Hematopoietic multipotent progenitor cell treated with erythropoietin and hydrocortisone succinate and interleukin-3 and kit ligand, for 15 days (in vitro differentiated cells): ENCODE measurements around the gene DGLUCY.
"Not testable (repeated sequence)": the region's sequence is repeated elsewhere in the genome, so short reads cannot be mapped to it uniquely, and the experiment has no call there.

Source experiments
- DNase-seq: peaks from one replicate; pipeline ENCODE4 v3.0.0-alpha.2; 2015; ENCODE audit warnings: low spot score

The DGLUCY gene

DNA sequence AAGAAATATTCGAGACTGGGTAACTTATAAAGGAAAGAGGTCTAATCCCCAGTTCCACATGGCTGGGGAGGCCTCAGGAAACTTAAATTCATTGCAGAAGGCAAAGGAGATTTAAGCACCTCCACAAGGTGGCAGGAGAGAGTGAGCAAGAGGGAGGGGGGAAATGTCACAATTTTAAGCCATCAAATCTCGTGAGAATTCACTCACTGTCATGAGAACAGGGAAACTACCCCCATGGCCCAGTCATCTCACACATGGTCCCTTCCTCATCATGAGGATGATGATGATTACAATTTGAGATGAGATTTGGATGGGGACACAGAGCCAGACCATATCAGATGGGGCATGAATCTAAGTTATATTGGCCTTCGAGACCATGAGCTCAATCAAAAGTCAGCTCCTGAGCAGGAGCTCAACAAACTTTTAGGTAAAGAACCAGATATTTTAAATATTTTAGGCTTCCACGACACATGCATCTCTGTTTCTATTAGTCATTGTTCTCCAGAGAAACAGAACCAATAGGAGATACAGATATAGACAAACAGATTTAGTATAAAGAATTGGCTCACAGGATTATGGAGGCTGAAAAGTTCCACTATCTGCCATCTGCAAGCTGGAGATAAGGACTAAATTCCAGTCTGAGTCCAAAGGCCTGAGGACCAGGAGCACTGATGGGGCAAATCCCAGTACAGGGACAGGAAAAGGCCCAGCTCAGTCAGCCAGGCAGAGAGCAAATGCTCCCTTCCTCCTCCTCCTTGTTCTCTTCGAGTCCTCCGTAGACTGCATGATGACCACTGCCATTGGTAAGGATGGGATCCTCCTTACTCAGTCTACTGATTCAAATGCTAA is 24.9 kb downstream of the DGLUCY start:
- peak; percentile 54 for DNase-seq

DNA sequence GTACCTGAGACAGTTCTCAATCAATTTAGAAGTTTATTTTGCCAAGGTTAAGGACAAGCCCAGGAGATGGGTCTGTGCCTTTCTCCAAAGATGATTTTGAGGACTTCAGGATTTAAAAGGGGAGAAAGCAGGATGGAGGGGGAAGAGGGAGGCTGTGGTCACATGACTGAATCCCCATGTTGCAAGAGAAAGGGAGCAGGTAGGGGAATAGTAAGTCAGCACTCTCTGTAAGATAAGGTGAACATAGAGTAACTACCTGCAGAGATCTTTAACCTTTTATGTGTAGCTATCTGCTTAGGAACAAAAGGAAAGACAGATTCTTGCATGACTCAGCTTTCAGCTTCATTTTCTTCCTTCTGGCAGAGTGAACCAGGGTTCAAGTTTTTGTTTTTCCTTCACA is 25.9 kb downstream of the DGLUCY start:
- DNase-seq: no peak

DNA sequence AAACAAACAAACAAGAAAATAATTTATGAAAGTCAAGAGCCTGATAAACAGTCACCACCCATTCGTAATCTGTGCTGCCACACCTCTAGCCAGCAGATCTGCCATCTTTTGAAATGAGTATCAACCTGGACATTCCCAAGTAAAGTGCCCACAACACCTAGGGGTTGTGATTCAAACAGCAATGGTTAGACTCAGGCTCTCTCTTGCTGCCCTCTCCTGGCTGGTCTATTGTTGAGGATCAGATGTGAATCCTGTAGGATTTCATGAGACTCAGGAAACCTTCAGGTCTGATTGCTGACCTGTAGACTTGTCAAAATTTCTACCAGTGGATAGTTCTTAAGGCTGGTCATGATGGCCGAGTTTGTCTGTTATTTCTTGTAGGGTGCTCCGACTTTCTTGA is 26.8 kb downstream of the DGLUCY start:
- DNase-seq: no peak

DNA sequence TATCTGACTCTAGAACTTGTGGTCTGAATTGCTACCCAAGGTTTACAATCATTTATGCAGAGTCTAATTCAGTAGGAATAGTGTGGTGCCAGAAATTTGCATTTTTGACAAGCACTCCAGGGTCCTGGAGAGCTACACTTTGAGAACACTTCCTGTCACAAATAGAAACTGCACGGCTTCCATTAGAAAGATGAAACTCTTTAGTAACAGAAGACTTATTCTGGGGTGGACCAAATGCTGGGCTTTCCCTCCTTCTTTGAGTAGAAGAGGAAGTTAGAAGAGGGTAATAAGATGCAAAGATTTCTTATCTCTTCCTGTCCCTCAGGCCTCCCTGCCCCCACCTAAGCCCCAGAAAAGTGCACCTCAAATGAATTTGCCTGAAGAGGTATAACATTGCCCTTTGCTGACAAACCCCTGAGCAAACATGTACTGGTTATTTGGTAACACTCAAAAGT is 28.4 kb downstream of the DGLUCY start:
- DNase-seq: no peak

DNA sequence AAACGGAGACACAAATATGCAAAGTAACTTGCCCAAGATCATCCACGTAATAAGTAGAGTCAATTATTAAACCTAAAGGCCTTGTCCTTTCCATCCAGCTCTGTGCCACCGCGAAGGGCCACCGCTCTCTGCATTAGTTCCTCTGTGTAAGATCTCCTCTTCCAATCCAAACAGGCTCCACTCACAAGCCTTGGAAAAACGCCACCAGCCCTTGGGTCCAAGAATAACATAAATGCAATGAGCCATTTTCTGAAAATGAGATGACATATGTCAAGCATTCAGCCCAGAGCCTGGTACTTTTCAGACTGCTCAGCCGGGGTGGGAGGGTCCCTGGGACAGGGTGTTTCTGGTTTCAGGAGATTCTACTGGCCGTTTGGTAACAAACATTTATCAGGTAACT is 30.0 kb downstream of the DGLUCY start:
- no peak for DNase-seq

DNA sequence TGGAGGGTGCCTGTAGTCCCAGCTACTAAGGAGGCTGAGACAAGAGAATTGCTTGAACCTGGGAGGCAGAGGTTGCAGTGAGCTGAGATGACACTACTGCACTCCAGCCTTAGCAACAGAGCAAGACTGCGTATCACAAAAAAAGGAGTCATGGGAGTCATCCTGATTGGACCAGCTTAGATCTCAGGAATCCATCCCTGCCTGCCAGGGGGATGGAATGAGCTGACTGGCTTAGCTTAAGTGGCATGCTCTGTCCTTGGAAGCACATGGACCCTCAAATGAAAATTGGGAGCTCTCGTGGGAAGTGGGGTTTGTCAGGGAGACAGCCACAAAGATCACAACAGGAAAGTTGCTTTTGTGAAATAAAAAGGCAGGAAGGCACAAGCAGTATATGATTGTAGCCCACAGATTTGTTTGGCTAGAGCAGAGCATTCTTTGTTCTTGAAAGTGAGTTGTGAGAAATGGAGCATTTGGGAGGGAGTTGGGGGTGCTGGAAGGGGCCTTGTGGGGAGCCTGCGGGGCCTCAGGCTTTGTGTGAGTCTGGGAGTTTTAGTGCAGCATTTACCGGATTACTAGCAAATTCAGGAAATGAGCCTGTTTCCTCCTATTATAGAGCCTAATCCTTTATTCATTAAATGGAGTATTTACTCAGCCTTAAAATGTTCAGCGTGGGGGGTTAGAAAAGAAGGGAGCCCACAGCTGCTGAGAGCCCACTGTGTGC is 30.7 kb downstream of the DGLUCY start:
- DNase-seq: no peak

DNA sequence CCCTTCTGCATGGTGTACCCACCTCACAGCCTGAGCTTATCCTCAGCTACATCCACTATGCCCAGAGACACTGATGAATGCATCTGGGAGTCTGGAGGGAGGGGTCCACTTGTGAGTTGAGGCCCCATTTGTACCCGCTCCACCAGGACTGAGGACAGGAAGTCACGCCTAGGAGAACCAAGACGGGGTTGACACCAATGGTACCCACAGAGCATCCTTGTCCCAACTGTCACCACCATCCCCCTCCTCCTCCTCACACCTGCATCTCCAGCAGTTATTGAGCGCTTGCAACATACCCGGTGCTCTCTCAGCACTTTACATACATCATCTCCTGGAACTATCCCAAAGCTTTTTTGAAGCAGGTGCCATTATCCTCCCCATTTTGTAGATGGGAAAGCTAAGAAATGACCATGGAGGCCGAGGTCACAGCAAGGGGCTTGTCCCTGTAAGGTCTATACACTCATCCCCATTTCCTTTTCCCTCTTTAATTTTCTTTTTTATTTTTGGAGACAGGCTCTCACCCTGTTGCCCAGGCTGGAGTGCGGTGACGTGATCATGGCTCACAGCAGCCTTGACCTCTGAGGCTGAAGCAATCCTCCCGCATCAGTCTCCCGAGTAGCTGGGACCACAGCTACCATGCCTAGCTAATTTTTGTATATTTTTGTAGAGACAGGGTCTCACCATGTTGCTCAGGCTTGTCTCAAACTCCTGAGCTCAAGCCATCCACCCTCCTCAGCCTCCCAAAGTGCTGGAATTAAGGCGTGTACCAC is 31.7 kb downstream of the DGLUCY start:
- DNase-seq: no peak

DNA sequence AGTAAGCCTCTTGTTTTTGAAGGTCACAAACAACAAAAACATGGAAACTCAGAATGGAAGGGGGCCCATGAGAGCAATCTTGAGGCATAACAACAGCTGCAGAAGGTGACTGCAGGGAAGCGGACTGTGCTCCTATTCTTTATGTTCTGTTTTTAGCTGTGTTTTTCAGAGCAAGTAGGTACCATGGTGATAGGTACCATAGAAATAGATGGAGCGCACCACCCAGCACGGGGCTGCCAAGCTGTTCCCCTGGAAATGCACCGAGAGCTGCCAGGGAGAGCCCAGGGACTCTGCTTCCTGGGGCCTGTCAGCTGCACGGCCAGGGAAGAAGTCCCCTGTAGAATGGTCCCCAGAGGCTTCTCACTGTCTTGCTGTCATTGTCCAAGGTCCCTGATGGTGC is 32.8 kb downstream of the DGLUCY start:
- no peak for DNase-seq

DNA sequence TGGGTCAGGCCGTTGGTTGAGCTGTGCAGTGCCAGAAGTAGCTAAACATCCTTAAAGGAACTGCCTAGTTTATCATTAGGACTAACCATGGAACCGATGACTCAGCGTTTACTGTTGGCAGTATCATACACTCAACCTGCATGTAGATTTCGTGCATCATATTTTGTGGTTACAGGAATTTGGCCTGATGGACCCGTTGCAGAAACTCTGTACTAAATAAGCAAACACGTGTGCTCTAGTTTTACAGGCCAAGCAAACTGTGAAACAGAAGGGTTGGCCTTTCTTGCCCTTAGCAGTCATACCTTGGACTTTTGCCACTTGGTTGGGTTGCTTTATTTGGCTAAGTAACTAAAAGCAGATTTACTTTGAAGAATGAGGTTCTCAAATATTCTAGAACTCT is 35.6 kb downstream of the DGLUCY start:
- DNase-seq: peak; percentile 60

DNA sequence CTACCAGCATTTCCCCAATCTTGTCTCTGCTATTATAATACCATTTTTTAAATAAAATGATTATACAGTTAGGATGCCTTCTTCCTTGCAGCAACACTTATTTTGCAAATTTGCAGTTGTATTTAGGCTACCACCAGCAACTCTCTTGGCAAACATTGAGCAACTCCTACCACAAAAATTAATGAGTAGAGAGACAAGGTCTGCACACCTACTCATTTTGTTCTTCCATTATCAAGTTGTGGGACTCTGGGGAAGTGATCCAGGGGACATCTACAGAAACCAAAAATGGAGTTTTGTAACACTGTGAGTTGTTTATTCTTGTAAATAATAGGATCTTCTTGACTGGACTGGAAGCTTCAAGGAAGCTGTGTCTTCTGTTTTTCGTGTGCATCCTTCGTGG is 38.6 kb downstream of the DGLUCY start:
- DNase-seq: no peak

DNA sequence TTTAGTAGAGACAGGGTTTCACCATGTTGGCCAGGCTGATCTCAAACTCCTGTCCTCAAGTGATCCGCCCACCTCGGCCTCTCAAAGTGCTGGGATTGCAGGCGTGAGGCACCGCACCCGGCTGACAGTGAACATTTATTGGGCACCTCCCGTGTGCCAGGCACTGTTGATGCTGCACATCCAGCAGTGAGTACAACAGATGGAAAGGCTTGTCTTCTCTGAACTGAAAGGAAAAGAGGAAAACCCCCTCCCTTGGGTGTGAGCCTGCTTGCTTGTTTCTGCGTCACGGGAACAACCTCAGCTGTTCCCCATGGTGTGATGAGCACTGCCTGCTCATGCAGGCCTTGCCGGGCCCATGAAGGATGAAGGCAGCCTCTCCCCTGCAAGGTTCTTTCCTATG is 39.5 kb downstream of the DGLUCY start:
- DNase-seq: no peak

DNA sequence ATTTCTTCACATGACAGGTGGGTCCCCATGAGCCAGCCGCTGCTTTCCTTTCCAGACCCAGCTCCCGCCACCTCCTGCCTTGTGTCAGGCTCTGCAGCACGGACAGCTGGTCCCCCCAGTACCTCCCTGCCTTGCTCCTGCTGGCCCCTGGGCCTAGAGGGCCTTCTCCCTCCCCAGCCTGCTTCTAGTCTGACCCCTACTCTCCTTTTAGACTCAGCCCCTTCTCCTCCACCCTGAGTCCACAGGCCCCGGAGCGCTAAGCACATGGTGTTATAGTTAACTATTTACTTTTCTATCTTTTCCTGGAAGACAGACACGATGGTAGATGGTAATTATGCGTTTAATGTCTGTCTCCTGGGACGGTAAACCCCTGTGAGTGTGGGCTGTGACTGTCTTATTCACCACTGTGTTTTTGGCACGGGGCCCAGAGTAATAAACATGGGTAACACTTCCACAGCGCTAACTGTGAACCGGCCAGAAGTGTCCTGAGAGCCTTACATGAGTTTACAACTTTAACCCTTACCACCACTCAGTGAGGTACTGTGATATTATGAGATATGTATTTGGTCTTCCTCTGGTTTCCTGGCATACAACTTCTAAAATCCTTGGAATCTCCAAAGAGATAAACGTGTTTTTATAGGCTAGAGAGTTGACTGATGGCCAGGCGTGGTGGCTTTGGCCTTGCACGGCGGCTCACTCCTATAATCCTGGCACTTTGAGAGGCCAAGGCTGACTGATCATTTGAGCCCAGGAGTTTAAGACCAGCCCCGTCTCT is 41.2 kb downstream of the DGLUCY start:
- DNase-seq: no peak

DNA sequence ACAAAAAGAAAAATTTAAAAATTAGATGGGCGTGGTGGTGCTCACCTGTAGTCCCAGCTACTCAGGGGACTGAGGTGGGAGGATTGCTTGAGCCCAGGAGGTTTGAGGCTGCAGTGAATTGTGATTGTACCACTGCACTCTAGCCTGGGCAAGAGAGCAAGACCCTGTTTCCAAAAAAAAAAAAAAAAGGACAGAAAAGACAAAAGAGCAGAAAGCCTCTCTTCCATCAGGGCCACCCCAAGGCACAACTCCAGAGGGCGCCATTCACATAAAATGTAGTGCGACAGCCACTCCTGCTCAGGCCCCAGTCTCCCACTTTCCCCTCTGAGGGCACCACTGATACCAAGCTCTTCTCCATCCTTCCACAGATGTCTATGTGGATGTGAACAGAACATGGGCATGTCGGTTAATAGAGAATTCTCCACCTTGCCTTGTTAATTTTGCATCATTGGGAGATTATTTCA is 41.8 kb downstream of the DGLUCY start:
- DNase-seq: no peak

DNA sequence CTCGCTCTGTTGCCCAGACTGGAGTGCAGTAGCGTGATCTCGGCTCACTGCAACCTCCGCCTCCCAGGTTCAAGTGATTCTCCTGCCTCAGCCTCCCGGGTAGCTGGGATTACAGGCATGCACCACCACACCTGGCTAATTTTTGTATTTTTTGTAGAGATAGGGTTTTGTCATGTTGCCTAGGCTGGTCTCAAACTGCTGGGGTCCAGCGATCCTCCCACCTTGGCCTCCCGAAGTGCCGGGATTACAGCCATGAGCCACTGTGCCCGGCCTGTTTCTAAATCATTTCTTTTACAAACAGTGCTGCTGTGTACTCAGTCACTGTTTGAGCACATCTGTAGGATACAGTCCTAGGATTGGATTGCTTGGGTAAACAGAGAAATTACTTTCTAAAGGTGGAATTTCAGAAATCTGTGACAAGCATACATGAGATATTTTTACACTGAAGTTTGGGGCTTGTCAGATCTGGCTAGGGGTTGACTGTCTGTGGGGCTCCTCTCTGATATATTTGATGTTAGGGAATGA is 42.3 kb downstream of the DGLUCY start:
- DNase-seq: not testable (repeated sequence)

DNA sequence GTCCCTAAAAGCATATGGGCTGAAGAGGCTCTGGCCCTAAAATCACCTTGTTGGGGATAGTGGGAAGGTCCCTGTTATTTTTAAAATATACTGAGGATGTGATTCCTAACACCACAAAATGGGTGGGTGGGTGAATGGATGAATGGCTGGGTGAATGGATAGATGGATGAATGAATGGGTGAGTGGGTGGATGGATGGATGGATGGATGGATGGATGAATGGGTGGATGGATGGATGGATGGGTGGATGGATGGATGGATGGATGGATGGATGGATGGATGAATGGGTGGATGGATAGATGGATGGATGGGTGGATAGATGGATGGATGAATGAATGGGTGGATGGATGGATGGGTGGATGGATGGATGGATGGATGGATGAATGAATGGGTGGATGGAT is 43.0 kb downstream of the DGLUCY start:
- DNase-seq: not testable (repeated sequence)

DNA sequence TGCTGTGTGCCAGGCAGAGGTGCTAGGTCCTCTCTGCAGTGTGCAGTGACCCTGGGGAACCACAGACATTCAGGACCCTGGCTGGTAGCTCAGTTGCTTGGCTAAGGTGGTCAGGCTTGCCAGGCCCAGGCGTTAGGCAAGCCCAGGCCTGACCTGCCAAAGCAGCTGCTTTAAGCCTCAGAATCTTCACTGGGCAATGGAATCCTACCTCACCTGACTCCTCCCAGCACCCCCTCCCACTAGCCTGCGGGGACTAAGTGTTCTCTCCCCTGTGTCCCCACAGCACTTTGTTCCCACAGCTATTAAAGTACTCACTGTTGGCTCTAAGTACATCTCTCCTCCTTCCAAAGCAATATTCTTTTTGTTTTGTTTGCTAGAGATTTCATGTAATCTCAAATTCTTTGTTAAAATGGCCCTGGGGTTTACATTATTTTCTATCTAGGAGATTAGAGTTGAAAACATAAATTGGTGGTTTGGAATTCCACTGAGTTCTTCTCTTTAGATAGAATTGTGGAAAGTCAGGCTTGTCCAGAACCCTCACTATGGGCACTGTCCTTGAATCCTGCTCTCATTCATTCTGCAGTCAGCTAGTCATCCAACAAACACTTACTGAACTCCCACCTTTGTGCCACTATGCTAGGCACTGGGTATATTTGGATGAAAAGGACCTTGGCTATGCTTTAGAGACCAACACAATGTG is 44.4 kb downstream of the DGLUCY start:
- DNase-seq: no peak

DNA sequence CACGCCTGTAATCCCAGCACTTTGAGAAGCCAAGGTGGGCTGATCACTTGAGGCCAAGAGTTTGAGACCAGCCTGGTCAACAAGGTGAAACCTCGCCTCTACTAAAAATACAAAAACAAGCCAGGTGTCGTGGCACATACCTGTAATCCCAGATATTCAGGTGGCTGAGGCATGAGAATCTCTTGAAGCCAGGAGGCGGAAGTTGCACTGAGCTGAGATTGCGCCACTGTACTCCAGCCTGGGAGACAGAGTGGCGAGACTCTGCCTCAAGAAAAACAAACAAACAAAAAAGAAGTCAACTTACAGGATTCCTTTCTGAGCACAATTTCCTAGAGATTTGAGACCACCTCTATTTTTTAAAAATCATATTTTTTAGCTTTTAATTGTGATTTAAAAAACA is 45.3 kb downstream of the DGLUCY start:
- DNase-seq: no peak

DNA sequence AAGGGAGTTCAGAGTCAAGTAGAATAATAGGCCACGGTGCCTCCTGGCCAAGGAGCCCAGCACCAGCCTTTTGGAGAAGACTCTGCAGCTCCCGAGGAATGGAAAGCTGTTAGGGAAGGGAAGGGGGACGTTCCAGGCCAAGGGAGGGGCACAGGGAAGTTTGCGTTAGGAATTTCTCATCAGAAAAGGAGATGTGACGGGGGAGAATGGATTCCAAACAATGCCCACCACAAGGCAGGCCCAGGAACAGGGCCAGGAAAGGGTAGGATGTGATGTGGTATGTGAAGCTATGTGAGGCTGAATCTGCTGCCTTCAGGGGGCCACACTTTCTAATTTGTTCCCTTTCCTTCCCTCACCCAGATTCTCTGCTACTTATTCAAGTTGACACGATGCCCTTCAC is 46.0 kb downstream of the DGLUCY start:
- no peak for DNase-seq

DNA sequence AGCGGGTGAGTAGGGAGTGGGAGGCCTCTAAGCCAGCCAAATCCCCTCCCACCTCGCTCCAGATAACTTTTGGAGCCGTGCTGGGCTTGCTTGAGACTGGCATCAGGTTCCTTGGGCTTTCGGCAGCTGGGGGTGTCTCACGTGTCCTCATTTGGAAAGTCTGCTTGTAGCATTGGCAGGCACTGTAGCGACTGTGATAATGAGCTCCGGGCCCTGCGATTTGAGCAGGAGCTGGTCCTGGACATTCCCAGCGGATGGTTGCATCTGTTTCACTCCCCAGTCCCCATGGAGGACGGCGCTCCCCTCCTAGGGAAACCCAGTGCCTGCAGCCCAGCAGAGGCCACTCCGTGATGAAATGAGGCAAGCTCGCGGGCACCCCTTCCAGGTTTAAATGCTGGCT is 49.4 kb downstream of the DGLUCY start:
- DNase-seq: no peak

DNA sequence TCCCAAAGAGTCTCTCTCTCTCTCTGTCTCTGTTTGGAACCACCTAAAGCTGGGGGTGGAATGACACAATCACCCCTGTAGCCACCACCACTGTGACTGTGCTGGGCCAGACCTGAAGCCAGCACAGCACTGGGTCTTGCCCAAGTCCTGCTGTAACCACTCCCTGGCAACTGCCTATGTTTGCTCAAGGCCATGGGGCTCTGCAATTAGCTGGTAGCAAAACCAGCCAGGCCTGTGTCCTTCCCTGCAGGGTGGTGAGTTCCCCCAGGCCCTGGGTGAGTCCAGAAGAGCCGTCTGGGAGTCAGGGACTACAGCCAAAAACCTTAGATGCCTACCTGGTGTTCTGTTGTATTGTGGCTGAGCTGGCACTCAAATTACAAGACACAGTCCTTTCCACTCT is 50.8 kb downstream of the DGLUCY start:
- no peak for DNase-seq

DNA sequence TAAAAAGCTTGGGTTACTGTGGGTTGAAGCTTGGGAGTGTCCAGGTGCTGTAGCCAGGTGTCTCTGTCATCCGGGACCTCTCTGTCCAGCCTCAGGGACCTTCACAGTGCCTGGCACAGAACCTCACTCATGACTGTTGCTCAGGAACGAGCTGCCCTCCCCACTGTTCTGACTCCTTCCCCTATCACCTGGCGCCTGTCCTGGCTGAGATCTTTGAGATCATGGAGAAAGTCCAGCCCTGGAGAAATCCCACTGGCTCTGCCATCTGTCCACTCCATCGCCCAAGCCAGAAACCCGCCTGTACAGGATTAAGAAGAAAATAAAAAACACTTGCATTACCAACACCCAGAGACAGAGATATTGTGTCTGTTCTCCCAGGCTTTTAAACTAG is 53.5 kb downstream of the DGLUCY start:
- DNase-seq: no peak
